Measurements from ENCODE around the gene AKAP13. TPM values are rescaled to one million over a fixed set of nuclear protein-coding genes. Genes with fewer than 3 reads are reported as not detected.
"Not testable (repeated sequence)": the region's sequence is repeated elsewhere in the genome, so short reads cannot be mapped to it uniquely, and the experiment has no call there.

Gene AKAP13
- total RNA-seq, 2 donors from 2014 or later, result 87.3 to 106 TPM

GRCh38 chr15:85525755-85526154, 145.4 kb downstream of the AKAP13 start:
- Histone ChIP-seq H3K4me3 (no peak overlapping the region), H3K4me1 (no peaks in the 10 kb centered on the region), H3K9ac (ENCODE audit: low read depth in 2 of 2, low read length in 2 of 2) (no peak overlapping the region), H3K36me3 (no peaks in the 10 kb centered on the region), H3K27me3 (no peaks in the 10 kb centered on the region), H3K9me3 (no peaks in the 10 kb centered on the region), H3K27ac (no peak overlapping the region)
- DNase-seq, result no peak
- no peak for TF ChIP-seq CTCF (IDR thresholded peaks at IDR 0.05)
- intact Hi-C loops (cut with DNase I), result no loop called here

GRCh38 chr15:85527895-85528294, 147.5 kb downstream of the AKAP13 start:
- Histone ChIP-seq H3K9me3 (no peaks in the 10 kb centered on the region), H3K27ac (no peak overlapping the region), H3K9ac (ENCODE audit: low read depth in 2 of 2, low read length in 2 of 2) (no peak overlapping the region), H3K4me1 (no peaks in the 10 kb centered on the region), H3K36me3 (no peaks in the 10 kb centered on the region), H3K4me3 (no peak overlapping the region), H3K27me3 (no peaks in the 10 kb centered on the region)
- no peak for TF ChIP-seq CTCF (IDR thresholded peaks at IDR 0.05)
- DNase-seq, result no peak
- intact Hi-C loops (cut with DNase I), result no loop called here

- no peak overlapping the region for H3K4me3 ChIP-seq
- no peaks in the 10 kb centered on the region for H3K36me3 ChIP-seq
- no peak overlapping the region for H3K9ac ChIP-seq (ENCODE audit: low read depth in 2 of 2, low read length in 2 of 2)
- no peak for DNase-seq
- H3K27me3 ChIP-seq, result no peaks in the 10 kb centered on the region
- intact Hi-C loops (cut with DNase I), result no loop called here
- no peaks in the 10 kb centered on the region for H3K9me3 ChIP-seq
- H3K4me1 ChIP-seq, result peaks cover 2% of the 10 kb centered on the region
- TF ChIP-seq CTCF (IDR thresholded peaks at IDR 0.05), result no peak
- H3K27ac ChIP-seq, result no peak overlapping the region
Measured at GRCh38 chr15:85530079-85530478, 149.7 kb downstream of the AKAP13 start.

GRCh38 chr15:85531083-85531482, 150.7 kb downstream of the AKAP13 start:
- no peak overlapping the region for H3K9ac ChIP-seq (ENCODE audit: low read depth in 2 of 2, low read length in 2 of 2)
- DNase-seq, result no peak
- no peak overlapping the region for H3K4me3 ChIP-seq
- H3K4me1 ChIP-seq, result peaks cover 4% of the 10 kb centered on the region
- no peak for TF ChIP-seq CTCF (IDR thresholded peaks at IDR 0.05)
- no peaks in the 10 kb centered on the region for H3K36me3 ChIP-seq
- H3K27me3 ChIP-seq, result no peaks in the 10 kb centered on the region
- H3K27ac ChIP-seq, result no peak overlapping the region
- intact Hi-C loops (cut with DNase I), result no loop called here
- no peaks in the 10 kb centered on the region for H3K9me3 ChIP-seq

GRCh38 chr15:85532689-85533088, 152.3 kb downstream of the AKAP13 start:
- Histone ChIP-seq H3K9me3 (no peaks in the 10 kb centered on the region), H3K4me1 (peaks cover 4% of the 10 kb centered on the region), H3K27ac (no peak overlapping the region), H3K36me3 (no peaks in the 10 kb centered on the region), H3K27me3 (no peaks in the 10 kb centered on the region), H3K4me3 (no peak overlapping the region), H3K9ac (ENCODE audit: low read depth in 2 of 2, low read length in 2 of 2) (no peak overlapping the region)
- no peak for TF ChIP-seq CTCF (IDR thresholded peaks at IDR 0.05)
- intact Hi-C loops (cut with DNase I), result no loop called here
- no peak for DNase-seq

GRCh38 chr15:85534031-85534430, 153.6 kb downstream of the AKAP13 start:
- intact Hi-C loops (cut with DNase I), result no loop called here
- H3K36me3 ChIP-seq, result no peaks in the 10 kb centered on the region
- H3K27me3 ChIP-seq, result no peaks in the 10 kb centered on the region
- H3K27ac ChIP-seq, result no peak overlapping the region
- TF ChIP-seq CTCF (IDR thresholded peaks at IDR 0.05), result no peak
- DNase-seq, result no peak
- no peaks in the 10 kb centered on the region for H3K9me3 ChIP-seq
- peaks cover 4% of the 10 kb centered on the region for H3K4me1 ChIP-seq
- no peak overlapping the region for H3K4me3 ChIP-seq
- no peak overlapping the region for H3K9ac ChIP-seq (ENCODE audit: low read depth in 2 of 2, low read length in 2 of 2)

- DNase-seq; H3K27me3 ChIP-seq; H3K9me3 ChIP-seq; H3K4me1 ChIP-seq; H3K4me3 ChIP-seq; H3K36me3 ChIP-seq; H3K9ac ChIP-seq (ENCODE audit: low read depth in 2 of 2, low read length in 2 of 2); intact Hi-C loops (cut with DNase I); H3K27ac ChIP-seq: not testable (repeated sequence)
Measured at GRCh38 chr15:85535533-85536330, 155.3 kb downstream of the AKAP13 start.
